ENCODE measurements around the gene SHQ1.

DNA sequence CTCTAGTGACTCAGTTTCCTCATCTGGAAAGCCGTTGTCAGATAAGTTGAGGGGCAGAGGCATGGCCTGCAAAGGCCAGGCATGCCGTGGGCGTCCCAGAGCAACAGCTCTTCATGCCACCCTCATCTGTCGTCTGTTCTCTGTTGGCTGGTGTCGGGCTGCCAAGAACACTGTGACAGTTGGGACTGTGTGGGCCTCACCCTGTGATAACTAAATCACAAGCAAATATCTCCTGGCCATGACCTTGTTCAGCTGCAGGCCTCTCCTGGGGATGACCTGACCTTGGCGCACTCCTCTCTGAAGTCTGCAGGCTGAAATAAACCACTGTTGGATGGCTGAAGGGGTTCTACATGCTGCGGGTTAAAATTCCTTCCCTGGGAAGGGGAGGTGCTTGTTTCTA is 145.9 kb downstream of the SHQ1 start:
- TF ChIP-seq POLR2A (IDR thresholded peaks at IDR 0.05; ENCODE audit: borderline replicate concordance, extremely low read depth, insufficient read depth, insufficient read length) (no peak), CTCF (IDR thresholded peaks at IDR 0.05 in 2 of 3, conservative IDR thresholded peaks at IDR 0.05 in 1 of 3; ENCODE audit: borderline replicate concordance in 1 of 3, insufficient read depth in 1 of 3, low read depth in 2 of 3, low read length in 2 of 3) (no peak), TCF7L2 (IDR thresholded peaks at IDR 0.05; ENCODE audit: borderline replicate concordance, extremely low read depth, insufficient read depth, insufficient read length) (no peak)

All from HCT116 (cell line).